Measurements from ENCODE around the gene PIP4K2B.

DNA sequence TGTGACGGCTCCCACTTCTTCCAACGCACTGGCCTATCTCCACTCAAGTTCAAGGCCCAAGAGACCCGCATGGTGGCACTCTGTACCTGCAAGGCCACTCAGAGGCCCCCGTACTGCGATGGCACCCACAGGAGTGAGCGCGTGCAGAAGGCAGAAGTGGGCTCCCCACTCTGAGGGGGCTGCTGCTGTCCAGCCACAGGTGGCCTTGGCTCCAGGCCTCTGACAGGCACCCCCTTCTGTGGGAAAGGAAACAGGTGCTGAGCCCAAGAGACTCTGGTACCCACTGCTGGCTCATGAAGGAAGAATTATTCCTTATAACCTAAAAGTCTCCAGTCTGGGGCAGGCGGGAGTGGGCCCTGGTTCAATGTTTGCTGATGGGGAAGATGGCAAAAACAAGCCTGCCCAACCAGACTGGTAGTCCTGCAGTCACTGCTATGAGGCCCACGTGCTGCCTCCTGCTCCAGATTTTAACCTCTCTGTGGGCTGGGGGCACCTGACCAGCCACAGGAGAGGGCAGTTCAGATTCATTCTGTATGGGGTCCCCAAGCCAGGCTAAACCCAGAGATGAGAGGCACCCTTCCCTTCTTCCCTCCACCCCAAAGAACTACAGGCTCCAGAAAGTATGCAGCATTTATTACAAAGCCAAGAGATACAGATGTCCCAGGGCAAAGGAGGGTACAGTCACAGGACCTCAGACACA, 65.9 kb downstream of the PIP4K2B start:
- TF ChIP-seq, protein P1, sequence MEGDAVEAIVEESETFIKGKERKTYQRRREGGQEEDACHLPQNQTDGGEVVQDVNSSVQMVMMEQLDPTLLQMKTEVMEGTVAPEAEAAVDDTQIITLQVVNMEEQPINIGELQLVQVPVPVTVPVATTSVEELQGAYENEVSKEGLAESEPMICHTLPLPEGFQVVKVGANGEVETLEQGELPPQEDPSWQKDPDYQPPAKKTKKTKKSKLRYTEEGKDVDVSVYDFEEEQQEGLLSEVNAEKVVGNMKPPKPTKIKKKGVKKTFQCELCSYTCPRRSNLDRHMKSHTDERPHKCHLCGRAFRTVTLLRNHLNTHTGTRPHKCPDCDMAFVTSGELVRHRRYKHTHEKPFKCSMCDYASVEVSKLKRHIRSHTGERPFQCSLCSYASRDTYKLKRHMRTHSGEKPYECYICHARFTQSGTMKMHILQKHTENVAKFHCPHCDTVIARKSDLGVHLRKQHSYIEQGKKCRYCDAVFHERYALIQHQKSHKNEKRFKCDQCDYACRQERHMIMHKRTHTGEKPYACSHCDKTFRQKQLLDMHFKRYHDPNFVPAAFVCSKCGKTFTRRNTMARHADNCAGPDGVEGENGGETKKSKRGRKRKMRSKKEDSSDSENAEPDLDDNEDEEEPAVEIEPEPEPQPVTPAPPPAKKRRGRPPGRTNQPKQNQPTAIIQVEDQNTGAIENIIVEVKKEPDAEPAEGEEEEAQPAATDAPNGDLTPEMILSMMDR (conservative IDR thresholded peaks at IDR 0.05; ENCODE audit: low read depth, low read length): no peak
- TF ChIP-seq EZH2 (IDR thresholded peaks at IDR 0.05; ENCODE audit: low read length, unreplicated experiment): no peak

Data from PC-3 (cell line).